HG03460 (cell line): ENCODE measurements around the gene ARID5B.
A peak's percentile ranks its signal among the peaks of the same experiment; 100 is the strongest.

Experiments
- ATAC-seq: cut with Tn5 transposase; IDR thresholded peaks from one replicate; pipeline ENCODE4 v1.9.1; 2021; ENCODE audit not compliant: unreplicated experiment

ARID5B gene

GRCh38 chr10:62062028-62062427 is 160.5 kb downstream of the ARID5B start:
- ATAC-seq: no peak

DNA sequence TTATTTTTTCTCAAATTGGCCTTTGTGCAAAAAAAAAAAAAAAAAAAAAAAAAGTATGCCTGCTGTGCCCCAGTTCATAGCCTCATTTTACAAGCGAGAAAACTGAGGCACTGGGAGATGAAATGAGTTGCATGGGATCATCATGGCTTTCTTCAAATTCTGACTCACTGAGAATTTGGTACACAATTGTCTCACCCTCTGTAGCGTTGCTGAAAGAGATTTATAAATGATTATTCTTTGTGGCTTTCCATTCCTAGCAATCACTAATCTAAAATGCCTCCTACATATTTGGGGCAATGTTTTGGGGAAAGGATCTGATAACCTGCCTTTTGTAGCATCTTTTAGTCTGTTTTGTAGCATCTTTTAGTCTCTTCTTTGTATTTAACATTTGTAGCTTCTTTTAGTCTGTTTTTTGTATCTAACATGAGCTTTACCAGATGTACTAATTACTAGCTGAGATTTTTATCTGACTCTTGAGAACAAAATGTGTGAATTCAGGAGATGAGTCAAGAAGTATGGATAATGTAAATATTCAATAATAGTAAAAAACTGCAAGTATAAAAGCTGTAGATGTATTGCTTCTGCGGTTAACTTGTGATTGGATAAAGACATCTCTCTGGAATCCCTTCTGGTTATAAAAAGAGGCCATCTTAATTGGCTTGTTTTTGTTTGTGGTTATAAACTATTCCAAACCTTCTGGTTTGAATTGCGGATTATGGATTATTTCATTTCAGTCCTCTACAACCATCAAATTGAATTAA is 161.4 kb downstream of the ARID5B start:
- ATAC-seq: no peak

DNA sequence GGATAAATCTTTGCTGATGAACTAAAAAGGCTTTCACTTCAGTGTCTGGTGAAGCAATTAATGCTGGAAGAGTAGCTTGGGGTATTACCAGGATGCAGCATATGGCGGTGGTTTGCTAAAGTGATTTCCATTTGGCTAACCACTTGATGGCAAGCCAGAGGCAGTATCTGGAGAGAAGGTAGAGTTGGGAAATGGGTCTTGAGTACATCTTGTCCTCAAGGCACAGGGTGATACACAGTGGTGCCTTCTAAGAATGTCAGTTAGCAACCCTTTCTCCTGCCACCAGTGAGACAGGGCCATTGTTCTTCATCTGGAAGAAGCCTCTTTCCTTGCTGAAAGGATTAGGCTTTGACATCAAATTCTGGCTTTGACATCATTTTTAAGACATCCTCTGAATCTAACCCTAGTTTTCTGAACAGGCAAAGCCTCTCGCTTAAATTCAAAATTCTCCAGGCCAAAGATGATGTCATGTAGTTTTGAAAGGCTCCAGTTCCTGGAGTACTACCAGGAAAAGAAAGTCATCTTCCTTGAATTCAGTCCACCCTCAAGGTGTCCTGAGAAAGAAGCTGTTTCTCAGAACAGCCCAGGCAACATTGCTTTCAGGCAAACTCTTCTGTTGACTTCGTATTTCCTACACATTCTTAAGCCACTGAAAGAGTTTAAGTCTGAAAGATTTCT is 162.4 kb downstream of the ARID5B start:
- no peak for ATAC-seq

DNA sequence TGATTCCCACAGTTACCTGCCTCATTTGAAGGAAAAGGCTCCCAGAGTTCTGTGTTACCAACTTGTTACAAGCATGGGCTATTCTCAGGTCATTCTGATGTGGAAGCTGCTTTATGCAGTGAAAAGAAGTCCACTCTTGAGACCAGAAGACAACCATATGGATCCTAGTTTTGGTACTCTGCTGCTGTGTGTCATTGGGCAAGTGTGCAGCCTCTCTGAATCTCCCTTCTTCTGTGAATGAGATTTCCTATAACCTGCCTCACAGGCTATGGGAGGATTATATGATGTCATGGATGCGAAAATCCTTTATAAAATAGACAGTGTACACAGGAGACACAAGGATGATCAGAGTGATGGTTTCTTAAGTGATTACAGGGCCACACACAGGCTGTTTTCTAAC is 166.1 kb downstream of the ARID5B start:
- ATAC-seq: no peak

DNA sequence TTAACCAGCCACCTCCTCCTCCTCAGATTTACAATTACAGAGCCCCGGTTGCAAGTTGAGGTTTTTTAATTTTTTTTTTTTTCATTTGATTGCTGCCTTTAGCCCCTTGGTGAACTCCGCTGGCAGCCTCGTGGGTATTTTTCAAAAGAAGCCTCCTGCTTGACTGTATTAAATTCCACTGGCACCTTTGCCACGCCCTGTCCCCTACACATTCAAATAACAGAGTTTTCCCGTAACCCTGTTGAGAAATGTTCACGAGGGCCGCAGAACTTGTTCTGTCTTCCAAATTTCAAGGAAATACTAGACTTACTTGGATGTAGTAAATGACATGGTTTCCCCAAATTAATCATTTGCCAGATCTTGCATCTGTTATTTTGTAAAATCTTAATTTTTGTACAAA is 167.0 kb downstream of the ARID5B start:
- no peak for ATAC-seq

DNA sequence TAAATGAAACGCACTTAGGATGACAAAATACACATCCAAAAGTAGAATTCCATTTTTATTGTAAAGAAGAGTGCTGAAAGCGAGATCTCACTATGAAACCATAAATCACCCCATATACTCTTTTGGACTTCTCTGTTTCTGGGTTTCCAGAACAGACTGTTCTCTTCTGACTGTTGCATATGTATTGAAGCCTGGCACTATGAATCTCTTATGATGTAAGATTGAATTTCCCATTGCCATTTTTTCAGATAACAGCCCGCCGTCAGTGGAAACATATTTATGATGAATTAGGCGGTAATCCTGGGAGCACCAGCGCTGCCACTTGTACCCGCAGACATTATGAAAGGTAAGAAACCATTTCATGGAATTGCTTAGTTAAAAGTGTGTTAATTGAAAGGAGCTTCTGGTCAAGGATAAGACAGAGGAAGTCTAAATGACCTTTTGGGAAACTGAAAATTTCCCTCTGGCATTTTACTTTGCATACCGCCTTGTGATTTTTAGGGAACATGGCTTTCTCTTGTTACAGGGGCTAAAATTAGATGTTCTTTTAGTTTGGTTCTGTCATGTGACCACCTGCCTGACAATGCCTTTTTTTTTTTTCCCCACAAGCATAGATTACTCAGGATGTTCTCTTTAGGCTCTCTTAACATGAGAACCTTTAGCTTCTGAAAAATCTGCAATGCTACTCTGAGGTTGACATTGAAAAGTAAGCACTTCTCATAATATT is 168.1 kb downstream of the ARID5B start:
- no peak for ATAC-seq

GRCh38 chr10:62071846-62072281 is 170.4 kb downstream of the ARID5B start:
- no peak for ATAC-seq

DNA sequence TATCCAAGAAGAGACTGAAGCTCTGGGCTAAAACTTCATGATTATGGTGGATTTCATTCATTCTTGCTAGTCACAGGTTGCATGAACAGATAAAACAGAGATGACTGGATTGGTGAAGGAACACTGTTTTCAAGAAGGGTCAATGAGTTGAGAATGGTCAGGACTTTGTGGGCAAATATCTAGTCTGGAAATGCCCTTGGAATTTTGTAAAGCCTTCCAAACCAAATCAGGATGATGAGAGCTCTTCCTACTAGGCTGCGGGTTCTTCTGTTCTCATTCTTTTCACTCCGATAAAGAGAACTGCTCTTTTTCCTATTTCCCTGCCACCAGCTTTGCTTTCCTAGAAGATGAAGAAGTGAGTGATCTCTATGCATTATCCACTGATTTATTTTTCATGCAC is 171.4 kb downstream of the ARID5B start:
- ATAC-seq: no peak

DNA sequence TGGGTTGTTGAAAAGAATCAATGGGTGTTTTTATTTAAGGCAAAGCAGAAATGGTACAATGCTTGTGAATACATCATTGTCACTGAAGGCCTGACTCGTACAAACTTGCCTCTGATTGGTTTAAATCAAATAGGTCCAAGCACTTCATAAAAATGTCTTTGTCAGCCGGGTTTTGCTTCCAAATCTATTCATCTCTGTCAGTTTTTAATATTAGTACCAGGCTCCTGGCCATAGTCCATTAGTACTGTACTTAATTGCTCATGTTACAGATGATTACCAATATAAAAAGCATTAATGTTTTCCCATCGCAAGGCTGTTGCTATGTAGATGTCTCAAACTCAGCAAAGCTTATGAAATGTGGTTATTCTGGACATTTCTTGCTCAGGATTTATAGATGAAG is 171.9 kb downstream of the ARID5B start:
- ATAC-seq: no peak

- ATAC-seq: no peak
Observed at GRCh38 chr10:62075414-62075813, 173.9 kb downstream of the ARID5B start.

DNA sequence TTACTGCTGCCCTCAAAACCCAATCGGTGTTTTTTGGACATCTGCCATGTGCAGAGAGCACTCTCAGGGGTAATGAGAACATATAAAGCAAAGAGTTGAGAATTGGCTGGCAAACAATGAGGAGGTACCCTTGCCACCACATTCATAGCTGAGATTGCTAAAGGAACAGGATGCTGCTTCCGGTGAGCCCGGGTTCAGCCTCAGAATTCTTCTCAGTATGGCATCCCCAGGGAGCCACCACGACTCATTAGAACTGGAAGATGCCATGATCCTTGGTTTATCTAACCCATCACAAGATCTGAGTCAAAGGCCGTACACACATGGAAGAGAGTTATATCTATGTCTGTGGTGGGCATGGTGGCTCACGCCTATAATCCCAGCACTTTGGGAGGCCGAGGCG is 174.4 kb downstream of the ARID5B start:
- ATAC-seq: no peak

DNA sequence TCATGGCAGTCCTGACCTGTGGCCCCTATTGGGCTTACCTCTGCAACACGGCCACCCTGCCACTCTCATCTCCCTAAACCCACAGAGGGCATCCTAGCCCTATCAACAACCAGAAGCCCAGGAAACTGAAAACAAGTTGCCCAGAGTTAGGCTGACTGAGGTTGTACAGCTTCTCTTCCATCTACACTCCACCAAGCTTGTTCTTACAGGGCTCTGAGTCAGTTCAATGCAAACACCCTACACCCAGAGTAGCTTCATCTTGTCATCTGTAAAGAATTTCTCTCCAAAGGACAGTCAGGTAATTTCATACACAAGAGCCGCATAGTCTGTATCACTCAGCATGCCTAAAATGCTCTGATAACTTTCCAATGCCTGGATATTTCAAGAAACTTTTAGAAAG is 175.4 kb downstream of the ARID5B start:
- ATAC-seq: no peak

DNA sequence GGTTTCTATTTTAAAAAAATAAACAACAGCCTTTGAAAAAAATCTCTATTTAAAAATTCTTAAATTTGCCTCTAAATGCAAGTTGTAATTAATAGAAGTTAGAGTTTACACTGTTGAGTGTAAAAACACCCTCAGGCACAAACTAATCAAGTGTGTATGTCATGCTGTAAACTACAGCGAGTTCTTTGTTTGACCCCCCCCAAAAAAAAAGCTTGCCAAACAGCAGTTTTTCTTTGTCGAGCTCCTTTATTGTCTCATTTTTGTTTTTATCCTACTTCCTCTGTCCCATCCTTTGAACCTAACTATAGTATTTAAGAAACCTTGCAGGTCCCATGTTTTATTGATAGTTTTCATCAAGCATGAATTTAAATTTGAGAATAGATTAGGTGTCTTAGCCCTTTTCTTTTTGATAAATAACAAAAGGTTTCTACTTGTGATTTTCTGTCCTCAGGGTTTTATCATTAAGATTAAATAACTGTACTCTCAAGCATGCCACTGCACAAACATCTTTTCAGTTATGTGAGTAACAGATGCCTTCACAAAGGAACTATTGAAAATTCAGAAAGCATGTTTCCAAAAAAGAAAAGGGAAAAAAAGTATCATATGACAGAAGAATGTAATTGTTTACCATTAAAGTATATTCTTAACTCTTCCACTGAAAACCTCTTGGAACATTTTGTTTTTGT is 176.0 kb downstream of the ARID5B start:
- no peak for ATAC-seq

GRCh38 chr10:62079885-62080559 is 178.5 kb downstream of the ARID5B start:
- ATAC-seq: peak; percentile 74

DNA sequence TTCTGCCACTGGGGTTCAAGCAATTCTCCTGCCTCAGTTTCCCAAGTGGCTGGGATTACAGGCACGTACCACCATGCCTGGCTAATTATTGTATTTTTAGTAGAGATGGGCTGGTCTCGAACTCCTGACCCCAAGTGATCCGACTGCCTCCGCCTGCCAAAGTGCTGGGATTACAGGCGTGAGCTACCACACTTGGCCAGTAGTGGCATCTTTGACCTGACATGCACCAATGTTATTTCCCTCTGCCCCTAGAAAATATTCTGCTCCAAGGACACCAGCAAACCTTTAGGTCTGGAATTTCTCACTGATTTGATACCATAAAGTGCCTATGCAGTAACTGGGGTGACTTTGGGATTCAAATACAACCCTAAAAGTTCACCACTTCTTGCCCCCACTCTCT is 179.4 kb downstream of the ARID5B start:
- ATAC-seq: no peak

GRCh38 chr10:62081341-62082270 is 180.1 kb downstream of the ARID5B start:
- ATAC-seq: no peak

GRCh38 chr10:62082271-62082656 is 180.8 kb downstream of the ARID5B start:
- no peak for ATAC-seq

DNA sequence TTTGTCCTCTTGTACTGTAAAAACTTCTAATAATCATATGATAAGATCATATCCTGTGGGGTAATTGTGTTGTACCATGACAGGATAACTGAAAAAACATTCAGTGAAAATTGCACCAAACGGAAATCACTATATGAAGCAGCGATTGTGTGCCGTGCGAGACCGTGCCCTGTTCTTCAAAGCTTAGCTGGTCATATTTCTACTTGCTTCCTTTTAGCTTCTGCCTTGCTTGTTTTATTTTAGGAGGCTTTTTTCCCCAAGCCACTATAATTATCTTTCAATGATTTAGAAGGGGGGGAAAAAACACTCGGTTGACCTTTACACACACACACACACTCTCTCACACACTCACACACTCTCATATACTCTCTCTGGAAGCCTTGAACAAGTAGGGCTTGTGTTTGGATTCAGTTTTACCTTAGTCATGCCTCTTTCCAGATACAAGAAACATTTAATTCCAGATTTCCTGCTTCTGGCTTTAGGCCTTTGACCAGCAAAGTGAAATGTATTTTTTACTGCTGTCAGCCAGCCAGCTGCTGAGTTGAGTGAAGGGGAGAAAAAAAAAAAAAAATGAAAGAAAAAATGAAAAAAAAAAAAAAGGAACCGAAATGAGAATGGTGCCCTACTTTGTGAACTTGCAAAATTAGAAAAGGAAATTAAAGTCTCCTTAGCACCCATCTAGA is 181.4 kb downstream of the ARID5B start:
- ATAC-seq: peak; percentile 50
